Mesenchymal stem cell (in vitro differentiated cells and primary cell): Measurements from ENCODE around the gene MAP3K7.

ENCODE experiments used
- DNase-seq: peaks from one replicate; pipeline ENCODE4 v3.0.0-alpha.2; 2013
- H2AFZ ChIP-seq: one replicate; pipeline ENCODE4 v1.6.1; 2013; ENCODE audit warnings: low read depth, mild to moderate bottlenecking, control low read depth, inconsistent platforms, low read length, moderate library complexity
- H2AK5ac ChIP-seq: 2 replicates; pipeline ENCODE4 v1.6.1; 2013; ENCODE audit warnings: low read length, moderate library complexity, mild to moderate bottlenecking, inconsistent platforms; ENCODE audit not compliant: severe bottlenecking
- H2BK120ac ChIP-seq: one replicate; pipeline ENCODE4 v1.6.1; 2013; ENCODE audit warnings: low read depth, mild to moderate bottlenecking, inconsistent platforms, low read length, moderate library complexity
- H2BK12ac ChIP-seq, 2 experiments: one replicate each; pipeline ENCODE4 v1.6.1; 2013; ENCODE audit warnings: inconsistent platforms in 2 of 2, low read length in 2 of 2, mild to moderate bottlenecking in 2 of 2, moderate library complexity in 2 of 2, control low read depth in 1 of 2
- H2BK15ac ChIP-seq: one replicate; pipeline ENCODE4 v1.6.1; 2013; ENCODE audit warnings: mild to moderate bottlenecking, low read depth, inconsistent platforms; ENCODE audit not compliant: poor library complexity, severe bottlenecking
- H2BK5ac ChIP-seq: 2 replicates; pipeline ENCODE4 v1.6.1; 2013; ENCODE audit warnings: low read depth, mild to moderate bottlenecking, low read length, control low read depth, inconsistent platforms; ENCODE audit not compliant: poor library complexity, severe bottlenecking
- H3K14ac ChIP-seq, 2 experiments: one replicate each; pipeline ENCODE4 v1.6.1; 2013; ENCODE audit warnings: inconsistent platforms in 2 of 2, low read length in 2 of 2, control low read depth in 1 of 2, mild to moderate bottlenecking in 1 of 2, moderate library complexity in 1 of 2
- H3K18ac ChIP-seq, 2 experiments: one replicate each; pipeline ENCODE4 v1.6.1; 2013; ENCODE audit warnings: inconsistent platforms in 2 of 2, low read length in 2 of 2, control low read depth in 1 of 2, low read depth in 1 of 2, mild to moderate bottlenecking in 1 of 2
- H3K23ac ChIP-seq, 2 experiments: one replicate each; pipeline ENCODE4 v1.6.1; 2013; ENCODE audit warnings: inconsistent platforms in 2 of 2, low read length in 2 of 2, mild to moderate bottlenecking in 2 of 2, moderate library complexity in 2 of 2, control low read depth in 1 of 2
- H3K27ac ChIP-seq: 2 replicates; pipeline ENCODE4 v1.5.1; 2013; ENCODE audit warnings: mild to moderate bottlenecking, moderate library complexity, low read length, control low read depth, inconsistent platforms; ENCODE audit not compliant: poor library complexity, severe bottlenecking
- H3K27me3 ChIP-seq, 2 experiments: 2 replicates each; pipeline versions ENCODE4 v1.6.1 to v1.7.0; 2013; ENCODE audit warnings: low read length in 2 of 2, mild to moderate bottlenecking in 2 of 2, moderate library complexity in 2 of 2, control low read depth in 1 of 2, inconsistent platforms in 1 of 2; ENCODE audit not compliant: control insufficient read depth in 1 of 2, insufficient read depth in 1 of 2
- H3K36me3 ChIP-seq, 2 experiments: 2 replicates each; pipeline versions ENCODE4 v1.6.1 to v1.7.0; 2013; ENCODE audit warnings: low read length in 2 of 2, control low read depth in 1 of 2, inconsistent platforms in 1 of 2, low read depth in 1 of 2, mild to moderate bottlenecking in 1 of 2; ENCODE audit not compliant: insufficient read depth in 2 of 2, control insufficient read depth in 1 of 2
- H3K4ac ChIP-seq, 2 experiments: one replicate each; pipeline ENCODE4 v1.6.1; 2013; ENCODE audit warnings: inconsistent platforms in 2 of 2, low read length in 2 of 2, mild to moderate bottlenecking in 2 of 2, moderate library complexity in 2 of 2, control low read depth in 1 of 2, low read depth in 1 of 2
- H3K4me1 ChIP-seq: 2 replicates; pipeline ENCODE4 v1.6.1; 2013; ENCODE audit warnings: low read depth, low read length, control low read depth; ENCODE audit not compliant: control insufficient read depth, insufficient read depth
- H3K4me2 ChIP-seq: 2 replicates; pipeline ENCODE4 v1.6.1; 2013; ENCODE audit warnings: low read length, mild to moderate bottlenecking, inconsistent platforms; ENCODE audit not compliant: poor library complexity, severe bottlenecking
- H3K4me3 ChIP-seq, 2 experiments: 2 replicates each; pipeline versions ENCODE4 v1.5.1 to v1.7.0; 2013; ENCODE audit warnings: low read length in 2 of 2, mild to moderate bottlenecking in 2 of 2, control low read depth in 1 of 2, low read depth in 1 of 2; ENCODE audit not compliant: insufficient read depth in 1 of 2
- H3K79me1 ChIP-seq: replicated peaks from 2 replicates; pipeline ENCODE4 v1.6.1; 2013; ENCODE audit warnings: mild to moderate bottlenecking, control low read depth, low read length, inconsistent platforms; ENCODE audit not compliant: poor library complexity, severe bottlenecking
- H3K9ac ChIP-seq: 2 replicates; pipeline ENCODE4 v1.7.0; 2013; ENCODE audit warnings: mild to moderate bottlenecking, low read length, moderate library complexity
- H3K9me3 ChIP-seq: 2 replicates; pipeline ENCODE4 v1.7.0; 2013; ENCODE audit warnings: mild to moderate bottlenecking, low read length; ENCODE audit not compliant: control insufficient read depth
- H4K8ac ChIP-seq: one replicate; pipeline ENCODE4 v1.6.1; 2013; ENCODE audit warnings: inconsistent platforms, mild to moderate bottlenecking, low read length, moderate library complexity
- H4K91ac ChIP-seq: one replicate; pipeline ENCODE4 v1.6.1; 2013; ENCODE audit warnings: mild to moderate bottlenecking, low read length, inconsistent platforms
- WGBS: methylation state at CpG from one replicate; pipeline ENCODE4 v1.1.7; 2013; ENCODE audit warnings: mixed read lengths; 5-methylcytosine and 5-hydroxymethylcytosine counted together

The MAP3K7 gene

DNA sequence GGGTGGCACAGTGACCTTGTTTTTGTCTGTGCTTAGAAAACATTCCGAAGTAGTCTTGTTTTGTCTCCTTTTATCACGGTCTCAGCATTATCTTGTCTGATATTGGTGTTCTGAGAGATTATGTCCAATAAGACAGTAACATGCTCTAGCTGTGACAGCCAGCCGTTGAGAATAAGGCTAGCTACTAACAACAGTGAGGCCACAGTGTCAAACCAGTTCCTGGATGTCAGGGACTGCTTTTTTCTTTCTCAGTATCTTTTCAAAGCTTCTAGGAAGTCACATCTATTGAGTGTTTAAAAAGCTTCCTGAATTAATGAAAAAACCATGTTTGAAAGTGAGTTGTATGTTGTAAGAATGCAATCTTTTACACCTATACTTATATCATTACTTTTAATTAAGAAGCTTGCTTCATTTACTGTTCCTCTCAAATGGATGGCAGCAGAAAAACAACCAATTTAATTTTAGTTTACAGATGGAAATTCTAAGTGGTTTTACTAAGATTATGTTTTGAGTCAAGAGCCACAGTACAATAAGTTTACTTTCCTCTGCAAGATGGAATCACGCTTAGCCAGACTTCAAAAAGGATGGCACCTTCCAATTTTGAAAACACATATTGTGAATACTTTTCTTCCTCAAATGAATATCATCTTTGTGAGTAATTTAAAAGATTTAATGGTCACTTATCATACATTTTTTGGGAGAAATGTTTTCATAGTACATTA, 53.1 kb downstream of the MAP3K7 start:
- H3K9ac ChIP-seq = no peak overlapping the region
- no peak overlapping the region for H3K4me3 ChIP-seq
- H3K4ac ChIP-seq = no peak overlapping the region
- H4K91ac ChIP-seq = no peak overlapping the region
- H3K27me3 ChIP-seq = no peaks in the 10 kb centered on the region
- H2BK5ac ChIP-seq = no peak overlapping the region
- H2BK12ac ChIP-seq = no peak overlapping the region
- H3K23ac ChIP-seq = no peak overlapping the region
- peaks cover 3 to 73% of the 10 kb centered on the region in 2 experiments for H3K36me3 ChIP-seq
- no peak overlapping the region for H2BK120ac ChIP-seq
- no peaks in the 10 kb centered on the region for H3K9me3 ChIP-seq
- H4K8ac ChIP-seq = no peak overlapping the region
- WGBS = 94% methylated on average over 3 of the region's 4 CpGs
- no peak overlapping the region for H3K18ac ChIP-seq
- DNase-seq = no peak
- H3K4me2 ChIP-seq = no peak overlapping the region
- no peak overlapping the region for H3K27ac ChIP-seq
- no peak overlapping the region for H2AFZ ChIP-seq
- no peak overlapping the region for H2BK15ac ChIP-seq
- no peak overlapping the region for H2AK5ac ChIP-seq
- peaks cover 13% of the 10 kb centered on the region for H3K79me1 ChIP-seq
- no peaks in the 10 kb centered on the region for H3K4me1 ChIP-seq
- H3K14ac ChIP-seq = no peak overlapping the region

- 100% methylated on average over 1 of the region's 1 CpG for WGBS
- no peak overlapping the region for H3K18ac ChIP-seq
- H4K91ac ChIP-seq = no peak overlapping the region
- no peak overlapping the region for H2BK120ac ChIP-seq
- H3K14ac ChIP-seq = no peak overlapping the region
- peaks cover 11% of the 10 kb centered on the region for H3K79me1 ChIP-seq
- peaks cover 9 to 67% of the 10 kb centered on the region in 2 experiments for H3K36me3 ChIP-seq
- no peaks in the 10 kb centered on the region for H3K27me3 ChIP-seq
- no peak for DNase-seq
- H2AK5ac ChIP-seq = no peak overlapping the region
- no peak overlapping the region for H2BK15ac ChIP-seq
- H2AFZ ChIP-seq = no peak overlapping the region
- H3K9me3 ChIP-seq = no peaks in the 10 kb centered on the region
- no peak overlapping the region for H3K4me3 ChIP-seq
- H2BK12ac ChIP-seq = no peak overlapping the region
- no peak overlapping the region for H3K27ac ChIP-seq
- no peak overlapping the region for H4K8ac ChIP-seq
- H3K9ac ChIP-seq = no peak overlapping the region
- H3K4me1 ChIP-seq = no peaks in the 10 kb centered on the region
- no peak overlapping the region for H3K4me2 ChIP-seq
- H3K4ac ChIP-seq = no peak overlapping the region
- H2BK5ac ChIP-seq = no peak overlapping the region
- no peak overlapping the region for H3K23ac ChIP-seq
These were observed 56.0 kb downstream of the MAP3K7 start for GRCh38 chr6:90530882-90531281.

DNA sequence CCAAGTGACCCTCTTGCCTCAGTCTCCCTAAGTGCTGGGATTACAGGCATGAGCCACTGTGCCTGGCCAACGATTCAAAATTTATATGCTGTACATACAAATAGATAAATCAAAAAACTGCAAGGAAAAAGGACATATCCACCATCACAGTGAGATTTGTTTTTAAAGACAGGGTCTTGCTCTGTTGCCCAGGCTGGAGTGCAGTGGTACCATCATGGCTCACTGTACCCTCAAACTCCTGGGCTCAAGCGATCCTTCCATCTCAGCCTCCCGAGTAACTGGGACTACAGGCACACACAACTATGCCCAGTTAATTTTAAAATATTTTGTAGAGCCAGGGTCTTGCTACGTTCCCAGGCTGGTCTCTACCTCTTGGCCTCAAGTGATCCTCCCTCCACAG, 61.5 kb downstream of the MAP3K7 start:
- WGBS = 99% methylated on average over 4 of the region's 4 CpGs
- H3K4me3 ChIP-seq = no peak overlapping the region
- H2BK12ac ChIP-seq = no peak overlapping the region
- no peak overlapping the region for H3K4me2 ChIP-seq
- H4K8ac ChIP-seq = no peak overlapping the region
- no peak overlapping the region for H4K91ac ChIP-seq
- no peak overlapping the region for H3K4ac ChIP-seq
- H3K27me3 ChIP-seq = no peaks in the 10 kb centered on the region
- H3K9me3 ChIP-seq = no peaks in the 10 kb centered on the region
- H2AK5ac ChIP-seq = no peak overlapping the region
- H3K9ac ChIP-seq = no peak overlapping the region
- no peak overlapping the region for H2BK120ac ChIP-seq
- H2AFZ ChIP-seq = no peak overlapping the region
- H3K18ac ChIP-seq = no peak overlapping the region
- H2BK15ac ChIP-seq = no peak overlapping the region
- H3K36me3 ChIP-seq = peaks cover 9 to 56% of the 10 kb centered on the region in 2 experiments
- H3K14ac ChIP-seq = no peak overlapping the region
- no peak for DNase-seq
- H3K4me1 ChIP-seq = no peaks in the 10 kb centered on the region
- H2BK5ac ChIP-seq = no peak overlapping the region
- H3K23ac ChIP-seq = no peak overlapping the region
- H3K79me1 ChIP-seq = peaks cover 15% of the 10 kb centered on the region
- H3K27ac ChIP-seq = no peak overlapping the region

DNA sequence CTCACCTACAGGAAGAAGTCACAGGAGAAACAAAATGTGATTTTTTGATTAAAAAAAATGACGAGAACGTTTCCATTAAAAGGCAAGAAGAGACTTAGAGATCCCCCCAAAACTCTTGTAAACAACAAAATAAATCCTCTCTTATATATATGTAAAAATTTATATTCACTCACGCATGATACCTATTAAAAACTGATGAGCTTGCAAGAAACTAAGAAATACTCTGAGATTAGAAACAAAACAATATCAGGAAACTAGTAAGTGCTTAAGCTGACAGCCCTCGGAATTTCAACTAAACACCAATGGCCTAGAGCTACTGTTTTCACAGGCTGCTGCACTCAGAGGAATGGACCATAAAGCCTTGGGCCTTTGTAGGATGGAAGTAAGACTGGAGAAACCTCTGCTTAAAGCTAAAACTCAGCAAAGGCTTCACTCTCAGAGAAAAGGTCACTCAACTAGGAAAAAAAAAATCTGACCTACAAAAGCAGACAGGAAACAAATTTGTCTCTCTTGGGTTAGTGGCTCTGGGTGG, 63.0 kb downstream of the MAP3K7 start:
- Histone ChIP-seq H2AK5ac (no peak overlapping the region), H3K4me2 (no peak overlapping the region), H3K14ac (no peak overlapping the region), H3K4ac (no peak overlapping the region), H3K18ac (no peak overlapping the region), H2BK5ac (no peak overlapping the region), H4K91ac (no peak overlapping the region), H2AFZ (no peak overlapping the region), H2BK12ac (no peak overlapping the region), H3K27me3 (no peaks in the 10 kb centered on the region), H3K4me1 (no peaks in the 10 kb centered on the region), H4K8ac (no peak overlapping the region), H3K79me1 (peaks cover 13% of the 10 kb centered on the region), H3K9ac (no peak overlapping the region), H3K23ac (no peak overlapping the region), H2BK120ac (no peak overlapping the region), H2BK15ac (no peak overlapping the region), H3K27ac (no peak overlapping the region), H3K4me3 (no peak overlapping the region), H3K9me3 (no peaks in the 10 kb centered on the region), H3K36me3 (peaks cover 9 to 58% of the 10 kb centered on the region in 2 experiments)
- 100% methylated on average over 1 of the region's 4 CpGs for WGBS
- no peak for DNase-seq
